Measurements from ENCODE around the gene KCNK1.
"Not testable (repeated sequence)": the region's sequence is repeated elsewhere in the genome, so short reads cannot be mapped to it uniquely, and the experiment has no call there.

Gene KCNK1

GRCh38 chr1:233679591-233680373 lies 65.9 kb downstream of the KCNK1 start:
- H3K4me3 ChIP-seq (ENCODE audit: low read depth, low read length): no peak overlapping the region
- TF ChIP-seq CTCF (IDR thresholded peaks at IDR 0.05; ENCODE audit: borderline replicate concordance, insufficient read depth, low read depth, low read length): no peak

GRCh38 chr1:233681285-233681684 lies 67.4 kb downstream of the KCNK1 start:
- TF ChIP-seq CTCF (IDR thresholded peaks at IDR 0.05; ENCODE audit: borderline replicate concordance, insufficient read depth, low read depth, low read length): no peak
- H3K4me3 ChIP-seq (ENCODE audit: low read depth, low read length): no peak overlapping the region

- H3K4me3 ChIP-seq (ENCODE audit: low read depth, low read length): not testable (repeated sequence)
Observed at GRCh38 chr1:233686653-233687052, 72.7 kb downstream of the KCNK1 start.

GRCh38 chr1:233689017-233689747 lies 75.3 kb downstream of the KCNK1 start:
- no peak for TF ChIP-seq CTCF (IDR thresholded peaks at IDR 0.05; ENCODE audit: borderline replicate concordance, insufficient read depth, low read depth, low read length)
- H3K4me3 ChIP-seq (ENCODE audit: low read depth, low read length): no peak overlapping the region

- H3K4me3 ChIP-seq (ENCODE audit: low read depth, low read length): no peak overlapping the region
- TF ChIP-seq CTCF (IDR thresholded peaks at IDR 0.05; ENCODE audit: borderline replicate concordance, insufficient read depth, low read depth, low read length): no peak
Observed at GRCh38 chr1:233689748-233690254, 75.9 kb downstream of the KCNK1 start.

- no peak for TF ChIP-seq CTCF (IDR thresholded peaks at IDR 0.05; ENCODE audit: borderline replicate concordance, insufficient read depth, low read depth, low read length)
- H3K4me3 ChIP-seq (ENCODE audit: low read depth, low read length): no peak overlapping the region
Observed at GRCh38 chr1:233695901-233696300, 82.0 kb downstream of the KCNK1 start.

GRCh38 chr1:233700338-233700737 lies 86.4 kb downstream of the KCNK1 start:
- no peak for TF ChIP-seq CTCF (IDR thresholded peaks at IDR 0.05; ENCODE audit: borderline replicate concordance, insufficient read depth, low read depth, low read length)
- H3K4me3 ChIP-seq (ENCODE audit: low read depth, low read length): no peak overlapping the region

Measured in GM12875 (cell line).